Measurements from ENCODE around the gene TMEM106A.
A peak's percentile ranks its signal among the peaks of the same experiment; 100 is the strongest.
"Not testable (repeated sequence)": the region's sequence is repeated elsewhere in the genome, so short reads cannot be mapped to it uniquely, and the experiment has no call there.

The TMEM106A gene

GRCh38 chr17:43211480-43212402 lies at the start of gene TMEM106A:
Gene TMEM106A (plus strand): TSS chr17:43211875. CDS start chr17:43213042, 1,167 bp downstream.
- peak; percentile 57 for DNase-seq (ENCODE audit: low read depth)

GRCh38 chr17:43165971-43166370 lies 45.7 kb upstream of the TMEM106A start:
- DNase-seq (ENCODE audit: low read depth): not testable (repeated sequence)

GRCh38 chr17:43169561-43170139 lies 42.0 kb upstream of the TMEM106A start:
- DNase-seq (ENCODE audit: low read depth): no peak

GRCh38 chr17:43170140-43170765 lies 41.4 kb upstream of the TMEM106A start:
- DNase-seq (ENCODE audit: low read depth): peak; percentile 77

GRCh38 chr17:43170766-43171585 lies 40.7 kb upstream of the TMEM106A start, which contains the start of gene NBR1:
Gene NBR1 (plus strand): TSS chr17:43171214. CDS start chr17:43175800, 4,586 bp downstream.
- DNase-seq (ENCODE audit: low read depth): peak; percentile 93

GRCh38 chr17:43171586-43172487 lies 39.8 kb upstream of the TMEM106A start:
- DNase-seq (ENCODE audit: low read depth): peak; percentile 71

- DNase-seq (ENCODE audit: low read depth): peak; percentile 70
These were observed 36.2 kb upstream of the TMEM106A start for GRCh38 chr17:43175213-43176118.

- DNase-seq (ENCODE audit: low read depth): no peak
These were observed 35.5 kb upstream of the TMEM106A start for GRCh38 chr17:43176119-43176570.

GRCh38 chr17:43183921-43184320 lies 27.8 kb upstream of the TMEM106A start:
- no peak for DNase-seq (ENCODE audit: low read depth)

- not testable (repeated sequence) for DNase-seq (ENCODE audit: low read depth)
These were observed 25.0 kb upstream of the TMEM106A start for GRCh38 chr17:43186656-43187055.

- DNase-seq (ENCODE audit: low read depth): no peak
These were observed 18.4 kb upstream of the TMEM106A start for GRCh38 chr17:43193251-43193650.

- no peak for DNase-seq (ENCODE audit: low read depth)
These were observed 12.0 kb upstream of the TMEM106A start for GRCh38 chr17:43199633-43200032.

- DNase-seq (ENCODE audit: low read depth): no peak
These were observed 11.5 kb upstream of the TMEM106A start for GRCh38 chr17:43200127-43200526.

GRCh38 chr17:43203013-43203412 lies 8.7 kb upstream of the TMEM106A start:
- DNase-seq (ENCODE audit: low read depth): not testable (repeated sequence)

GRCh38 chr17:43210576-43210975 lies 1.1 kb upstream of the TMEM106A start:
- DNase-seq (ENCODE audit: low read depth): no peak

- DNase-seq (ENCODE audit: low read depth): no peak
These were observed 574 bp upstream of the TMEM106A start for GRCh38 chr17:43211123-43211479.

GRCh38 chr17:43212641-43213490 lies 1.2 kb downstream of the TMEM106A start:
- no peak for DNase-seq (ENCODE audit: low read depth)

GRCh38 chr17:43213545-43213944 lies 1.9 kb downstream of the TMEM106A start:
- no peak for DNase-seq (ENCODE audit: low read depth)

- no peak for DNase-seq (ENCODE audit: low read depth)
These were observed 3.7 kb downstream of the TMEM106A start for GRCh38 chr17:43215341-43215740.

All from non-pigmented ciliary epithelial cell (primary cell).